SK-N-SH (cell line): ENCODE results near the gene POLD2. TPM values are rescaled to one million over a fixed set of nuclear protein-coding genes. Genes with fewer than 3 reads are reported as not detected.
A peak's percentile ranks its signal among the peaks of the same experiment; 100 is the strongest.

Source experiments
- CTCF ChIA-PET: fragments of 300-600, 350-600 bp; formaldehyde crosslinking; extraction: SDS; loops from one replicate; lab custom pipeline; 2021; lab: Yijun Ruan, JAX
- POLR2A ChIA-PET: fragments of 350-600 bp; sonication (Branson Sonifier 250); formaldehyde crosslinking; extraction: SDS; loops from one replicate; lab custom pipeline; 2020; ENCODE audit warnings: antibody characterized with exemption, inconsistent platforms; lab: Yijun Ruan, JAX
- DNase-seq: peaks from one replicate; pipeline ENCODE4 v3.0.0; 2012
- H2AFZ ChIP-seq: fragments of 200-600 bp; sonication (generic); 2 replicates; pipeline ENCODE4 v1.8.1; 2016; ENCODE audit warnings: antibody characterized with exemption, mild to moderate bottlenecking, low read depth
- H3F3A ChIP-seq: fragments of 200-600 bp; sonication (generic); replicated peaks from 2 replicates; pipeline ENCODE3; 2016; ENCODE audit warnings: antibody characterized with exemption, mild to moderate bottlenecking; ENCODE audit not compliant: insufficient read depth
- H3K27ac ChIP-seq, 2 experiments: fragments of 200-500 bp in 1 of 2; fragments of 200-600 bp in 1 of 2; sonication (Bioruptor generic) in 1 of 2; sonication (generic), shearing (Covaris generic) in 1 of 2; 2 replicates each; pipeline versions ENCODE4 v1.5.1 to v1.6.1; 2014 to 2016; ENCODE audit warnings: low read depth in 2 of 2, inconsistent platforms in 1 of 2, low read length in 1 of 2, mild to moderate bottlenecking in 1 of 2, mixed read lengths in 1 of 2
- H3K27me3 ChIP-seq: fragments of 200-600 bp; sonication (generic), shearing (Covaris generic); 2 replicates; pipeline ENCODE4 v1.6.1; 2016; ENCODE audit warnings: mixed run types; ENCODE audit not compliant: insufficient read depth
- H3K36me3 ChIP-seq, 2 experiments: fragments of 200-500 bp in 1 of 2; fragments of 200-600 bp in 1 of 2; sonication (Bioruptor generic) in 1 of 2; sonication (generic) in 1 of 2; replicated peaks in 1 of 2; 2 replicates each; pipeline versions ENCODE3 to v1.5.1; 2014 to 2016; ENCODE audit warnings: low read length in 1 of 2, mild to moderate bottlenecking in 1 of 2; ENCODE audit not compliant: insufficient read depth in 2 of 2, control insufficient read depth in 1 of 2
- H3K4me1 ChIP-seq, 2 experiments: fragments of 200-500 bp in 1 of 2; fragments of 200-600 bp in 1 of 2; sonication (Bioruptor generic) in 1 of 2; sonication (generic), shearing (Covaris generic) in 1 of 2; 2 replicates each; pipeline versions ENCODE4 v1.5.1 to v1.6.1; 2014 to 2016; ENCODE audit warnings: low read depth in 1 of 2, low read length in 1 of 2, mixed run types in 1 of 2; ENCODE audit not compliant: insufficient read depth in 2 of 2, control insufficient read depth in 1 of 2
- H3K4me2 ChIP-seq: fragments of 200-600 bp; sonication (generic), shearing (Covaris generic); 2 replicates; pipeline ENCODE4 v1.6.1; 2017; ENCODE audit warnings: mixed run types
- H3K4me3 ChIP-seq, 2 experiments: fragments of 200-500 bp in 1 of 2; fragments of 200-600 bp in 1 of 2; sonication (Bioruptor generic) in 1 of 2; sonication (generic), shearing (Covaris generic) in 1 of 2; 2 replicates each; pipeline versions ENCODE4 v1.5.1 to v1.8.1; 2014 to 2016; ENCODE audit warnings: low read depth in 2 of 2, inconsistent platforms in 1 of 2, low read length in 1 of 2, mild to moderate bottlenecking in 1 of 2, mixed read lengths in 1 of 2, moderate library complexity in 1 of 2
- H3K79me2 ChIP-seq: fragments of 200-600 bp; sonication (generic); 2 replicates; pipeline ENCODE4 v1.8.1; 2017; ENCODE audit warnings: mild to moderate bottlenecking; ENCODE audit not compliant: insufficient read depth
- H3K9ac ChIP-seq: fragments of 200-600 bp; sonication (generic); 2 replicates; pipeline ENCODE4 v1.6.1; 2017; ENCODE audit warnings: mixed run types
- H3K9me2 ChIP-seq: fragments of 200-600 bp; sonication (generic); 2 replicates; pipeline ENCODE4 v1.6.1; 2017; ENCODE audit warnings: mixed run types
- H3K9me3 ChIP-seq: fragments of 200-600 bp; sonication (generic); 2 replicates; pipeline ENCODE4 v1.6.1; 2017; ENCODE audit warnings: mixed run types, mild to moderate bottlenecking, moderate library complexity
- H4K20me1 ChIP-seq: fragments of 200-600 bp; sonication (generic); 2 replicates; pipeline ENCODE4 v1.6.1; 2017; ENCODE audit warnings: mild to moderate bottlenecking, mixed run types; ENCODE audit not compliant: insufficient read depth
- ELF1 ChIP-seq: IDR thresholded peaks from 2 replicates; pipeline ENCODE4 v1.4.0; 2012
- EP300 ChIP-seq, 2 experiments: IDR thresholded peaks; 2 replicates each; pipeline versions ENCODE4 v1.4.0 to v1.6.1; 2012; ENCODE audit warnings: borderline replicate concordance in 1 of 2, low read depth in 1 of 2, low read length in 1 of 2
- EZH2phosphoT487 ChIP-seq: fragments of 200-600 bp; sonication (generic); IDR thresholded peaks from 2 replicates; pipeline ENCODE4 v1.6.1; 2017; ENCODE audit warnings: low read depth, mixed run types, mild to moderate bottlenecking, antibody characterized with exemption, moderate library complexity, borderline replicate concordance
- FOSL2 ChIP-seq: IDR thresholded peaks from 2 replicates; pipeline ENCODE4 v1.4.0; 2012; ENCODE audit warnings: low read depth, mild to moderate bottlenecking, moderate library complexity, borderline replicate concordance
- GATA2 ChIP-seq: sonication (generic); formaldehyde crosslinking; IDR thresholded peaks from 2 replicates; pipeline ENCODE4 v1.5.0; 2020; ENCODE audit warnings: mild to moderate bottlenecking, missing genetic modification reagents
- JUND ChIP-seq: IDR thresholded peaks from 2 replicates; pipeline ENCODE4 v1.4.0; 2012
- MEF2A ChIP-seq: IDR thresholded peaks from 2 replicates; pipeline ENCODE4 v1.4.0; 2012; ENCODE audit warnings: low read depth, borderline replicate concordance
- MXI1 ChIP-seq: IDR thresholded peaks from 2 replicates; pipeline ENCODE4 v1.6.1; 2012; ENCODE audit warnings: mild to moderate bottlenecking, low read depth, low read length, improper control_type of control experiment
- PBX3 ChIP-seq: IDR thresholded peaks from 2 replicates; pipeline ENCODE4; 2012
- RAD21 ChIP-seq: IDR thresholded peaks from 2 replicates; pipeline ENCODE4 v1.6.1; 2012; ENCODE audit warnings: mild to moderate bottlenecking, low read length
- RCOR1 ChIP-seq: fragments of 150-350 bp; IDR thresholded peaks from 2 replicates; pipeline ENCODE4 v1.6.1; 2017; ENCODE audit warnings: antibody characterized with exemption, low read length
- SIN3A ChIP-seq: IDR thresholded peaks from 2 replicates; pipeline ENCODE4 v1.6.1; 2012; ENCODE audit warnings: low read depth, mild to moderate bottlenecking, low read length, moderate library complexity, borderline replicate concordance
- TAF1 ChIP-seq: IDR thresholded peaks from 2 replicates; pipeline ENCODE4 v1.6.1; 2012; ENCODE audit warnings: low read depth, mild to moderate bottlenecking, low read length, moderate library complexity, borderline replicate concordance
- TCF12 ChIP-seq: IDR thresholded peaks from 2 replicates; pipeline ENCODE4 v1.4.0; 2012
- YY1 ChIP-seq: IDR thresholded peaks from 2 replicates; pipeline ENCODE4 v1.4.0; 2012; ENCODE audit warnings: low read depth, mild to moderate bottlenecking
- ZBTB33 ChIP-seq: IDR thresholded peaks from 2 replicates; pipeline ENCODE4 v1.4.0; 2012; ENCODE audit warnings: low read depth, borderline replicate concordance
- WGBS: methylation state at CpG from one replicate; pipeline ENCODE4 v1.1.6; 2017; ENCODE audit warnings: low lambda C conversion rate; 5-methylcytosine and 5-hydroxymethylcytosine counted together
- polyA plus RNA-seq, 3 experiments: library from polyadenylated mRNA; depleted of rRNA; stranded (reverse); fragments of >200 nt; gene quantifications; 2 replicates each; pipeline ENCODE4 v1.2.3, GENCODE V29; 2012
- TF ChIP-seq, protein P1 (sequence below): fragments of 150-350 bp; IDR thresholded peaks from 2 replicates; pipeline ENCODE4 v1.6.1; 2016; ENCODE audit warnings: mild to moderate bottlenecking, low read depth, low read length
- TF ChIP-seq, protein P2 (sequence below): IDR thresholded peaks from 2 replicates; pipeline ENCODE4 v1.6.1; 2012; ENCODE audit warnings: mild to moderate bottlenecking, low read depth, low read length, moderate library complexity
- TF ChIP-seq, protein P3 (sequence below): IDR thresholded peaks from 2 replicates; pipeline ENCODE4 v1.4.0; 2012; ENCODE audit warnings: low read depth

The POLD2 gene
- polyA plus RNA-seq, 1 of the 3 experiments (the other 2 are of a cell fraction): 194 TPM

- Histone ChIP-seq H3K27ac (no peak overlapping the region; a peak in 1 of 4 replicates), H3K4me3 (no peak overlapping the region), H3K4me1 (peaks cover 0 to 25% of the 10 kb centered on the region in 2 experiments; a peak in 2 of 4 replicates), H3K9ac (no peak overlapping the region), H3K9me2 (no peaks in the 10 kb centered on the region), H3K36me3 (no peaks in the 10 kb centered on the region), H3K9me3 (no peaks in the 10 kb centered on the region), H4K20me1 (no peaks in the 10 kb centered on the region), H3K27me3 (no peaks in the 10 kb centered on the region), H3K79me2 (no peaks in the 10 kb centered on the region), H3K4me2 (no peak overlapping the region), H3F3A (peaks cover 2% of the 10 kb centered on the region)
- peak; percentile 69 for DNase-seq
- CTCF ChIA-PET: interaction anchor here (0.6 to 1.3 kb wide), 4 partner anchors 12 to 331 kb away, joined by 3 to 4 read pairs (median 3); no protein-coding TSS in a partner anchor
- POLR2A ChIA-PET: no interaction called here
- TF ChIP-seq PBX3: no peak
- no peak for TF ChIP-seq EZH2phosphoT487
- no peak for TF ChIP-seq GATA2 (CRISPR knock-in tag)
- TF ChIP-seq MEF2A: no peak
- no peak for TF ChIP-seq FOSL2
- no peak for TF ChIP-seq TAF1
- TF ChIP-seq SIN3A: no peak
- TF ChIP-seq, protein P1, sequence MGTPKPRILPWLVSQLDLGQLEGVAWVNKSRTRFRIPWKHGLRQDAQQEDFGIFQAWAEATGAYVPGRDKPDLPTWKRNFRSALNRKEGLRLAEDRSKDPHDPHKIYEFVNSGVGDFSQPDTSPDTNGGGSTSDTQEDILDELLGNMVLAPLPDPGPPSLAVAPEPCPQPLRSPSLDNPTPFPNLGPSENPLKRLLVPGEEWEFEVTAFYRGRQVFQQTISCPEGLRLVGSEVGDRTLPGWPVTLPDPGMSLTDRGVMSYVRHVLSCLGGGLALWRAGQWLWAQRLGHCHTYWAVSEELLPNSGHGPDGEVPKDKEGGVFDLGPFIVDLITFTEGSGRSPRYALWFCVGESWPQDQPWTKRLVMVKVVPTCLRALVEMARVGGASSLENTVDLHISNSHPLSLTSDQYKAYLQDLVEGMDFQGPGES: no peak
- no peak for TF ChIP-seq MXI1
- TF ChIP-seq, protein P2, sequence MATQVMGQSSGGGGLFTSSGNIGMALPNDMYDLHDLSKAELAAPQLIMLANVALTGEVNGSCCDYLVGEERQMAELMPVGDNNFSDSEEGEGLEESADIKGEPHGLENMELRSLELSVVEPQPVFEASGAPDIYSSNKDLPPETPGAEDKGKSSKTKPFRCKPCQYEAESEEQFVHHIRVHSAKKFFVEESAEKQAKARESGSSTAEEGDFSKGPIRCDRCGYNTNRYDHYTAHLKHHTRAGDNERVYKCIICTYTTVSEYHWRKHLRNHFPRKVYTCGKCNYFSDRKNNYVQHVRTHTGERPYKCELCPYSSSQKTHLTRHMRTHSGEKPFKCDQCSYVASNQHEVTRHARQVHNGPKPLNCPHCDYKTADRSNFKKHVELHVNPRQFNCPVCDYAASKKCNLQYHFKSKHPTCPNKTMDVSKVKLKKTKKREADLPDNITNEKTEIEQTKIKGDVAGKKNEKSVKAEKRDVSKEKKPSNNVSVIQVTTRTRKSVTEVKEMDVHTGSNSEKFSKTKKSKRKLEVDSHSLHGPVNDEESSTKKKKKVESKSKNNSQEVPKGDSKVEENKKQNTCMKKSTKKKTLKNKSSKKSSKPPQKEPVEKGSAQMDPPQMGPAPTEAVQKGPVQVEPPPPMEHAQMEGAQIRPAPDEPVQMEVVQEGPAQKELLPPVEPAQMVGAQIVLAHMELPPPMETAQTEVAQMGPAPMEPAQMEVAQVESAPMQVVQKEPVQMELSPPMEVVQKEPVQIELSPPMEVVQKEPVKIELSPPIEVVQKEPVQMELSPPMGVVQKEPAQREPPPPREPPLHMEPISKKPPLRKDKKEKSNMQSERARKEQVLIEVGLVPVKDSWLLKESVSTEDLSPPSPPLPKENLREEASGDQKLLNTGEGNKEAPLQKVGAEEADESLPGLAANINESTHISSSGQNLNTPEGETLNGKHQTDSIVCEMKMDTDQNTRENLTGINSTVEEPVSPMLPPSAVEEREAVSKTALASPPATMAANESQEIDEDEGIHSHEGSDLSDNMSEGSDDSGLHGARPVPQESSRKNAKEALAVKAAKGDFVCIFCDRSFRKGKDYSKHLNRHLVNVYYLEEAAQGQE: no peak
- no peak for TF ChIP-seq TCF12
- no peak for TF ChIP-seq ZBTB33
- no peak for TF ChIP-seq ELF1
- no peak for TF ChIP-seq YY1
- TF ChIP-seq, protein P3, sequence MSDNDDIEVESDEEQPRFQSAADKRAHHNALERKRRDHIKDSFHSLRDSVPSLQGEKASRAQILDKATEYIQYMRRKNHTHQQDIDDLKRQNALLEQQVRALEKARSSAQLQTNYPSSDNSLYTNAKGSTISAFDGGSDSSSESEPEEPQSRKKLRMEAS: no peak
- TF ChIP-seq RAD21: no peak
- no peak for TF ChIP-seq JUND
- TF ChIP-seq EP300 (IDR thresholded peaks at IDR 0.05; ENCODE audit: borderline replicate concordance in 1 of 2, low read depth in 1 of 2, low read length in 1 of 2): no peak
- TF ChIP-seq RCOR1: no peak
- TF ChIP-seq, all 33 proteins: peak for 0
- no peak overlapping the region for H2AFZ ChIP-seq
- WGBS: 71% methylated on average over 7 of the region's 10 CpGs
Measured at GRCh38 chr7:44158096-44158872, 34.9 kb upstream of the POLD2 start.
